Transverse colon (tissue), 4 donors: Measurements from ENCODE around the gene TRIM9. TPM values are rescaled to one million over a fixed set of nuclear protein-coding genes. Genes with fewer than 3 reads are reported as not detected.

Experiments
- DNase-seq: peaks from one replicate; pipeline ENCODE4 v3.0.0-alpha.2; 2019
- H3K27ac ChIP-seq, 4 donors: fragments of 200-600 bp; sonication (generic); 2 replicates each; pipeline ENCODE4 v1.5.1; 2016 to 2018; ENCODE audit warnings: inconsistent platforms in 4 of 4
- H3K27me3 ChIP-seq: fragments of 200-600 bp; sonication (generic); 2 replicates; pipeline ENCODE4 v1.5.1; 2017; ENCODE audit warnings: inconsistent platforms
- H3K36me3 ChIP-seq, 4 donors: fragments of 200-600 bp; sonication (generic); 2 replicates each; pipeline ENCODE4 v1.5.1; 2017 to 2019; ENCODE audit warnings: inconsistent platforms in 4 of 4
- H3K4me1 ChIP-seq, 4 donors: fragments of 200-600 bp; sonication (generic); 2 replicates each; pipeline ENCODE4 v1.5.1; 2017 to 2020; ENCODE audit warnings: inconsistent platforms in 4 of 4
- H3K4me3 ChIP-seq, 4 donors: fragments of 200-600 bp; sonication (generic); 1 replicate in 1 of 4; 2 replicates in 3 of 4; pipeline versions ENCODE4 v1.5.1 to v1.6.1; 2017 to 2019; ENCODE audit warnings: inconsistent platforms in 4 of 4
- H3K9me3 ChIP-seq, 2 donors: fragments of 200-600 bp; sonication (generic); 2 replicates each; pipeline ENCODE4 v1.5.1; 2017 to 2019; ENCODE audit warnings: inconsistent platforms in 2 of 2
- CTCF ChIP-seq, 5 experiments: fragments of 200-600 bp in 3 of 5; fragments of 450-650 bp in 2 of 5; sonication (generic) in 3 of 5; IDR thresholded peaks; 1 replicate in 2 of 5; 2 replicates in 3 of 5; pipeline ENCODE4 v1.5.1; 2016 to 2017; ENCODE audit warnings: antibody characterized with exemption in 5 of 5, inconsistent platforms in 3 of 5, mild to moderate bottlenecking in 2 of 5, moderate library complexity in 1 of 5
- EP300 ChIP-seq: sonication (generic); formaldehyde crosslinking; IDR thresholded peaks from one replicate; pipeline ENCODE4 v1.6.1; 2017; ENCODE audit warnings: antibody characterized with exemption, low read depth
- POLR2A ChIP-seq: fragments of 450-650 bp; IDR thresholded peaks from one replicate; pipeline ENCODE4 v1.6.1; 2016; ENCODE audit warnings: antibody characterized with exemption, mild to moderate bottlenecking, moderate library complexity
- POLR2AphosphoS5 ChIP-seq, 3 donors: sonication (generic); formaldehyde crosslinking; IDR thresholded peaks; one replicate each; pipeline ENCODE4 v1.6.1; 2016; ENCODE audit warnings: antibody characterized with exemption in 3 of 3
- WGBS, 2 donors: methylation state at CpG; one replicate each; pipeline ENCODE4 v1.1.5; 2018; ENCODE audit warnings: low coverage in 1 of 2; 5-methylcytosine and 5-hydroxymethylcytosine counted together
- in situ Hi-C, 4 donors: fragments of 200-750 bp; cut with MboI; loops; one replicate each; pipeline versions ENCODE4 v1.15.0 to v1.15.1; 2017; ENCODE audit warnings: low sequenced_read_pairs in 3 of 4, low pct_ligation_motif_present in 1 of 4, low pct_unique_long_range_greater_than_20kb in 1 of 4
- intact Hi-C: fragments of 100-400 bp; cut with DNase I; formaldehyde crosslinking; loops from one replicate; pipeline ENCODE4 v1.15.1; 2023; ENCODE audit warnings: low total_unique reads
- total RNA-seq, 4 donors: library from RNA; depleted of rRNA; stranded (reverse); fragments of >200 nt; gene quantifications; one replicate each; pipeline ENCODE4 v1.1.0, GENCODE V29; 2016

Gene TRIM9
- total RNA-seq, 4 donors from 2014 or later, result 9.2 to 21.3 (median 16.1) TPM

DNA sequence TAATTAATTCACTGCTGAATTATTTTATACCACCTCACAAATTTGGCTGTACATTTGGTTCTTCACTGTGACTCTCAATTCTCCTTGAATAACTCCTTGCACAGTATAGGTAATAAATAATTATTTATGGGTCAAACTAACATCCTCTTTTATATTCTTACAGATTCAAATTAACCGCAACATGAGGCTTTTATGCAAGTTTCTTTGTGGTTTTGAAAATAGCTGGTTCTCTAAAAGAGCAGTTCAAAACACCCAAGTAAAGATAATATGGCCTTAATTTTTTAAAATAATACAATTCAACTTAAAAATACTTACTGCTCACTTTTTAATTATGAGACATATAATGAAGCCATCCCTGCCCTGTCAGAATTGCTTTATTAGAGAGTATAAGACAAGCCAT is 12.9 kb upstream of the TRIM9 start:
- Histone ChIP-seq H3K4me1 (no peaks in the 10 kb centered on the region), H3K27me3 (peaks cover 14% of the 10 kb centered on the region), H3K27ac (no peak overlapping the region), H3K9me3 (no peaks in the 10 kb centered on the region), H3K4me3 (no peak overlapping the region), H3K36me3 (no peaks in the 10 kb centered on the region)
- 56 to 95% methylated on average over 1 of the region's 1 CpG for WGBS, 2 donors
- intact Hi-C loops (no loop called here), in situ Hi-C loops (no loop called here)
- DNase-seq, result no peak
- no peak for TF ChIP-seq CTCF (IDR thresholded peaks at IDR 0.05)
- TF ChIP-seq POLR2A, result no peak
- TF ChIP-seq POLR2AphosphoS5 (IDR thresholded peaks at IDR 0.05), result no peak
- TF ChIP-seq EP300, result no peak

GRCh38 chr14:51104467-51104866 is 9.6 kb upstream of the TRIM9 start:
- TF ChIP-seq CTCF (IDR thresholded peaks at IDR 0.05) (no peak), POLR2A (no peak), POLR2AphosphoS5 (IDR thresholded peaks at IDR 0.05) (no peak), EP300 (no peak)
- Histone ChIP-seq H3K9me3 (no peaks in the 10 kb centered on the region), H3K27me3 (peaks cover 24% of the 10 kb centered on the region), H3K27ac (no peak overlapping the region), H3K36me3 (no peaks in the 10 kb centered on the region), H3K4me3 (no peak overlapping the region), H3K4me1 (no peaks in the 10 kb centered on the region)
- intact Hi-C loops (no loop called here), in situ Hi-C loops (no loop called here)
- no peak for DNase-seq

GRCh38 chr14:51097287-51097686 is 2.4 kb upstream of the TRIM9 start:
- 43 to 81% methylated on average over 1 of the region's 1 CpG for WGBS, 2 donors
- in situ Hi-C loops, result no loop called here

DNA sequence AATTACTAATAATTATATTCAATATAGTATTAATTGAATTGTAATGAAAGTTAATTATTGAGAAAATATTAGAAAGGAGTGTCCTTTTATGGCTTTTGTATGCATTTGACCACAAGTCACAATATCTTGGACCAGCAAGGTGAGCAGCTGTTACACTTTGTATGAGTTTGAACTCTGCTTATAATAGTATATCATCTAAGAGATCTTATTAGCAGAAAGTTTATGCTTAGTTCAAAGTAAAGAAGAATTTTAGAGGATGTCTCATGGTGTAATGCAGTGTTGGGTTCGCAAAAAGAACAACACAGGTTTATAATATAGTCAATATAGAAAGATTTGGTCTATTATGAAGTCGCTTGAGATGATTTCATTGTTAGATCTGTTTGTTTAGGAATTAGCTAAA is 2.0 kb upstream of the TRIM9 start:
- Histone ChIP-seq H3K36me3 (no peaks in the 10 kb centered on the region), H3K9me3 (no peaks in the 10 kb centered on the region), H3K4me1 (peaks cover 0 to 26% (median 22%) of the 10 kb centered on the region in 4 donors), H3K27me3 (peaks cover 35% of the 10 kb centered on the region), H3K4me3 (no peak overlapping the region), H3K27ac (no peak overlapping the region)
- 76 to 88% methylated on average over 2 of the region's 2 CpGs for WGBS, 2 donors
- intact Hi-C loops (loop anchor here (10.0 kb wide), 1 partner anchor 142 kb away; no protein-coding TSS in a partner anchor), in situ Hi-C loops (no loop called here)
- TF ChIP-seq CTCF (IDR thresholded peaks at IDR 0.05) (no peak), EP300 (no peak), POLR2A (no peak), POLR2AphosphoS5 (IDR thresholded peaks at IDR 0.05) (no peak)
- DNase-seq, result no peak

More at GRCh38 chr14:51097287-51097686, 2.4 kb upstream of the TRIM9 start:
- peaks cover 0 to 26% (median 22%) of the 10 kb centered on the region in 4 donors for H3K4me1 ChIP-seq
- no peak overlapping the region for H3K27ac ChIP-seq
- no peaks in the 10 kb centered on the region for H3K36me3 ChIP-seq
- intact Hi-C loops, result loop anchor here (10.0 kb wide), 1 partner anchor 142 kb away; no protein-coding TSS in a partner anchor
- DNase-seq, result no peak
- TF ChIP-seq POLR2AphosphoS5 (IDR thresholded peaks at IDR 0.05), result no peak
- no peak for TF ChIP-seq CTCF (IDR thresholded peaks at IDR 0.05)
- TF ChIP-seq EP300, result no peak
- no peak for TF ChIP-seq POLR2A
- H3K4me3 ChIP-seq, result no peak overlapping the region
- no peaks in the 10 kb centered on the region for H3K9me3 ChIP-seq
- H3K27me3 ChIP-seq, result peaks cover 35% of the 10 kb centered on the region
